GM23338 (cell line): ENCODE results near the gene ADAMTS10. TPM values are rescaled to one million over a fixed set of nuclear protein-coding genes. Genes with fewer than 3 reads are reported as not detected.
"Not testable (repeated sequence)": the region's sequence is repeated elsewhere in the genome, so short reads cannot be mapped to it uniquely, and the experiment has no call there.

ENCODE experiments used
- ATAC-seq: fragments of 200-7000 bp; cut with Tn5 transposase; 3 replicates; pipeline ENCODE4 v1.9.1; 2020
- DNase-seq: peaks from one replicate; pipeline ENCODE4 v3.0.0-alpha.2; 2015; ENCODE audit warnings: low spot score
- H2AFZ ChIP-seq: fragments of 200-600 bp; sonication (generic); 2 replicates; pipeline ENCODE4 v1.8.0; 2016; ENCODE audit warnings: antibody characterized with exemption, mild to moderate bottlenecking, moderate library complexity
- H3F3A ChIP-seq: fragments of 200-600 bp; sonication (generic); replicated peaks from 2 replicates; pipeline ENCODE4 v1.8.0; 2017; ENCODE audit warnings: antibody characterized with exemption, mixed run types, low read depth
- H3K27ac ChIP-seq: fragments of 200-600 bp; sonication (generic); 2 replicates; pipeline ENCODE4 v1.6.1; 2016; ENCODE audit warnings: low read depth
- H3K27me3 ChIP-seq: fragments of 200-600 bp; sonication (generic); 2 replicates; pipeline ENCODE4 v1.8.0; 2016; ENCODE audit warnings: mild to moderate bottlenecking, mixed run types, moderate library complexity; ENCODE audit not compliant: insufficient read depth
- H3K36me3 ChIP-seq: fragments of 200-600 bp; sonication (generic); 2 replicates; pipeline ENCODE4 v1.8.0; 2016; ENCODE audit warnings: mild to moderate bottlenecking; ENCODE audit not compliant: insufficient read depth
- H3K4me1 ChIP-seq: fragments of 200-600 bp; sonication (generic); 2 replicates; pipeline ENCODE4 v1.8.0; 2016; ENCODE audit warnings: mild to moderate bottlenecking, moderate library complexity; ENCODE audit not compliant: insufficient read depth
- H3K4me2 ChIP-seq: fragments of 200-600 bp; sonication (generic); 2 replicates; pipeline ENCODE4 v1.7.1; 2017; ENCODE audit warnings: mixed run types
- H3K4me3 ChIP-seq: fragments of 200-600 bp; sonication (generic); 2 replicates; pipeline ENCODE4 v1.6.1; 2016; ENCODE audit warnings: mixed run types
- H3K79me2 ChIP-seq: fragments of 200-600 bp; sonication (generic); replicated peaks from 2 replicates; pipeline ENCODE4 v1.8.0; 2017; ENCODE audit warnings: mild to moderate bottlenecking; ENCODE audit not compliant: insufficient read depth
- H3K9me2 ChIP-seq: fragments of 200-600 bp; sonication (generic); 2 replicates; pipeline ENCODE4 v1.8.0; 2017; ENCODE audit not compliant: insufficient read depth
- H4K20me1 ChIP-seq: fragments of 200-600 bp; sonication (generic); replicated peaks from 2 replicates; pipeline ENCODE4 v1.8.0; 2017; ENCODE audit warnings: mild to moderate bottlenecking; ENCODE audit not compliant: insufficient read depth
- H3K27ac Mint-ChIP-seq: 2 replicates; pipeline ENCODE4 v1.8.0; 2020; ENCODE audit warnings: inconsistent platforms, mild to moderate bottlenecking, moderate library complexity, mixed read lengths
- H3K27me3 Mint-ChIP-seq: 3 replicates; pipeline ENCODE4 v1.8.0; 2022; ENCODE audit warnings: low read depth, mild to moderate bottlenecking, moderate library complexity, mixed read lengths, inconsistent platforms; ENCODE audit not compliant: insufficient read depth, poor library complexity
- H3K36me3 Mint-ChIP-seq: 3 replicates; pipeline ENCODE4 v1.8.0; 2021; ENCODE audit warnings: low read depth, mild to moderate bottlenecking, inconsistent platforms, moderate library complexity, mixed read lengths
- H3K4me1 Mint-ChIP-seq: 3 replicates; pipeline ENCODE4 v1.8.0; 2020; ENCODE audit warnings: mild to moderate bottlenecking, inconsistent platforms, mixed read lengths
- H3K4me3 Mint-ChIP-seq: 3 replicates; pipeline ENCODE4 v1.8.0; 2021; ENCODE audit warnings: moderate library complexity, mild to moderate bottlenecking, inconsistent platforms, mixed read lengths
- H3K9me3 Mint-ChIP-seq: 3 replicates; pipeline ENCODE4 v1.8.0; 2020; ENCODE audit warnings: moderate library complexity, mild to moderate bottlenecking, inconsistent platforms, mixed read lengths
- JUNB ChIP-seq: IDR thresholded peaks from one replicate; pipeline ENCODE4 v1.6.1; 2016; ENCODE audit warnings: antibody characterized with exemption; ENCODE audit not compliant: unreplicated experiment
- POLR2AphosphoS5 ChIP-seq: IDR thresholded peaks from 2 replicates; pipeline ENCODE4 v1.6.1; 2016; ENCODE audit warnings: antibody characterized with exemption, low read depth
- ZNF114 ChIP-seq: fragments of 250-450 bp; sonication (Bioruptor Pico); IDR thresholded peaks from 2 replicates; pipeline ENCODE4 v1.5.0; 2020; ENCODE audit warnings: mild to moderate bottlenecking, moderate library complexity
- polyA plus RNA-seq: library from polyadenylated mRNA; unstranded; fragments of >200 nt; fragmentation: Nextera tagmentation; extraction: Ambion mirVana; gene quantifications from 2 replicates; pipeline ENCODE4 v1.2.1, GENCODE V29; 2016
- total RNA-seq: library from RNA; depleted of rRNA; stranded (reverse); fragments of >200 nt; shearing (Covaris generic); gene quantifications from 2 replicates; pipeline ENCODE4 v1.2.3, GENCODE V29; 2014
- TF ChIP-seq, protein P1 (sequence below), 2 experiments: fragments of 200-600 bp in 1 of 2; sonication (generic) in 1 of 2; conservative IDR thresholded peaks; 2 replicates each; pipeline versions ENCODE4 v1.5.1 to v1.6.1; 2016 to 2017; ENCODE audit warnings: antibody characterized with exemption in 2 of 2, low read depth in 2 of 2, mild to moderate bottlenecking in 2 of 2, moderate library complexity in 1 of 2
- TF ChIP-seq, protein P2 (sequence below): IDR thresholded peaks from 2 replicates; pipeline ENCODE4 v1.6.1; 2016; ENCODE audit warnings: antibody characterized with exemption
- TF ChIP-seq, protein P3 (sequence below): fragments of 250-450 bp; sonication (Bioruptor Pico); IDR thresholded peaks from 2 replicates; pipeline ENCODE4 v1.5.0; 2020; ENCODE audit warnings: mild to moderate bottlenecking, moderate library complexity

The ADAMTS10 gene
- total and polyA plus RNA-seq, 2 experiments from 2014 or later, result 5.0 to 25.9 TPM

DNA sequence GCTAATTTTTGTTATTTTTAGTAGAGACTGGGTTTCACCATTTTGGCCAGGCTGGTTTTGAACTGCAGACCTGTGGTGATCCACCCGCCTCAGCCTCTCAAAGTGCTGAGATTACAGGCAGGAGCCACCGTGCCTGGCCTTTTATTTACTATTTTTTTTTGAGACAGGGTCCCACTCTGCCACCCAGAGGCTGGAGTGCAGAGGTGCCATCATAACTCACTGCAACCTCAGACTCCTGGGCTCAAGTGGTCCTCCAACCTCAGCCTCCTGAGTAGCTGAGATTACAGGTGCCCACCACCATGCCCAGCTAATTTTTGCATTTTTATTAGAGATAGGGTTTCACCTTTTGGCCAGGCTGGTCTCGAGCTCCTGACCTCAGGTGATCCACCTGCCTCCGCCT is 12.4 kb upstream of the ADAMTS10 start:
- H3F3A ChIP-seq, H2AFZ ChIP-seq, H3K9me2 ChIP-seq, H3K79me2 ChIP-seq, H3K27ac ChIP-seq, H3K27ac Mint-ChIP-seq, H3K36me3 Mint-ChIP-seq, H3K4me1 Mint-ChIP-seq, H3K27me3 Mint-ChIP-seq, H4K20me1 ChIP-seq, H3K4me3 ChIP-seq, H3K4me1 ChIP-seq, H3K4me2 ChIP-seq, H3K4me3 Mint-ChIP-seq, H3K36me3 ChIP-seq, H3K27me3 ChIP-seq: not testable (repeated sequence)
- TF ChIP-seq, protein P1, sequence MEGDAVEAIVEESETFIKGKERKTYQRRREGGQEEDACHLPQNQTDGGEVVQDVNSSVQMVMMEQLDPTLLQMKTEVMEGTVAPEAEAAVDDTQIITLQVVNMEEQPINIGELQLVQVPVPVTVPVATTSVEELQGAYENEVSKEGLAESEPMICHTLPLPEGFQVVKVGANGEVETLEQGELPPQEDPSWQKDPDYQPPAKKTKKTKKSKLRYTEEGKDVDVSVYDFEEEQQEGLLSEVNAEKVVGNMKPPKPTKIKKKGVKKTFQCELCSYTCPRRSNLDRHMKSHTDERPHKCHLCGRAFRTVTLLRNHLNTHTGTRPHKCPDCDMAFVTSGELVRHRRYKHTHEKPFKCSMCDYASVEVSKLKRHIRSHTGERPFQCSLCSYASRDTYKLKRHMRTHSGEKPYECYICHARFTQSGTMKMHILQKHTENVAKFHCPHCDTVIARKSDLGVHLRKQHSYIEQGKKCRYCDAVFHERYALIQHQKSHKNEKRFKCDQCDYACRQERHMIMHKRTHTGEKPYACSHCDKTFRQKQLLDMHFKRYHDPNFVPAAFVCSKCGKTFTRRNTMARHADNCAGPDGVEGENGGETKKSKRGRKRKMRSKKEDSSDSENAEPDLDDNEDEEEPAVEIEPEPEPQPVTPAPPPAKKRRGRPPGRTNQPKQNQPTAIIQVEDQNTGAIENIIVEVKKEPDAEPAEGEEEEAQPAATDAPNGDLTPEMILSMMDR (conservative IDR thresholded peaks at IDR 0.05; ENCODE audit: low read depth in 2 of 2), result peak; percentile 53 to 73
- H3K9me3 Mint-ChIP-seq, result peaks cover 28% of the 10 kb centered on the region
- peak; percentile 74 for ATAC-seq
- peak; percentile 56 for DNase-seq

DNA sequence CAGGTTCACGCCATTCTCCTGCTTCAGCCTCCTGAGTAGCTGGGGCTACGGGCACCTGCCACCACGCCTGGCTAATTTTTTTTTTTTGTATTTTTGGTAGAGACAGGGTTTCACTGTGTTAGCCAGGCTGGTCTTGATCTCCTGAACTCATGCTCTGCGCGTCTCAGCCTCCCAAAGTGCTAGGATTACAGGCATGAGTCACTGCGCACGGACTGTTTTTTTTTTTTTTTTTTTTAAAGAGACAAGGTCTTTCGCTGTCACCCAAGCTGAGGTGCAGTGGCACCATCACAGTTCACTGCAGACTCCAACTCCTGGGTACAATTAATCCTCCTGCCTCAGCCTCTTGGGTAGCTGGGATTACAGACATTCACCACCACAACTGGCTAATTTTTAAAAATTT is 8.2 kb upstream of the ADAMTS10 start:
- no peaks in the 10 kb centered on the region for H3K27me3 ChIP-seq
- peaks cover 7% of the 10 kb centered on the region; the same call in 2 of the 3 replicates for H3K9me3 Mint-ChIP-seq
- no peaks in the 10 kb centered on the region for H3F3A ChIP-seq
- no peak for DNase-seq
- no peak for ATAC-seq
- no peak overlapping the region for H2AFZ ChIP-seq
- no peaks in the 10 kb centered on the region for H3K9me2 ChIP-seq
- no peak overlapping the region for H3K4me3 Mint-ChIP-seq
- no peak for TF ChIP-seq ZNF114 (CRISPR knock-in tag)
- TF ChIP-seq, protein P2, sequence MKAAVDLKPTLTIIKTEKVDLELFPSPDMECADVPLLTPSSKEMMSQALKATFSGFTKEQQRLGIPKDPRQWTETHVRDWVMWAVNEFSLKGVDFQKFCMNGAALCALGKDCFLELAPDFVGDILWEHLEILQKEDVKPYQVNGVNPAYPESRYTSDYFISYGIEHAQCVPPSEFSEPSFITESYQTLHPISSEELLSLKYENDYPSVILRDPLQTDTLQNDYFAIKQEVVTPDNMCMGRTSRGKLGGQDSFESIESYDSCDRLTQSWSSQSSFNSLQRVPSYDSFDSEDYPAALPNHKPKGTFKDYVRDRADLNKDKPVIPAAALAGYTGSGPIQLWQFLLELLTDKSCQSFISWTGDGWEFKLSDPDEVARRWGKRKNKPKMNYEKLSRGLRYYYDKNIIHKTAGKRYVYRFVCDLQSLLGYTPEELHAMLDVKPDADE, result no peak
- H3K4me1 Mint-ChIP-seq, result peaks cover 2% of the 10 kb centered on the region; the same call in 2 of the 3 replicates
- no peaks in the 10 kb centered on the region for H4K20me1 ChIP-seq
- H3K27ac ChIP-seq, result no peak overlapping the region
- H3K27ac Mint-ChIP-seq, result no peak overlapping the region
- H3K27me3 Mint-ChIP-seq, result peaks cover 15% of the 10 kb centered on the region
- no peak overlapping the region for H3K4me2 ChIP-seq
- H3K4me3 ChIP-seq, result no peak overlapping the region
- no peaks in the 10 kb centered on the region for H3K36me3 Mint-ChIP-seq
- no peaks in the 10 kb centered on the region for H3K36me3 ChIP-seq
- H3K79me2 ChIP-seq, result no peaks in the 10 kb centered on the region
- H3K4me1 ChIP-seq, result no peaks in the 10 kb centered on the region

DNA sequence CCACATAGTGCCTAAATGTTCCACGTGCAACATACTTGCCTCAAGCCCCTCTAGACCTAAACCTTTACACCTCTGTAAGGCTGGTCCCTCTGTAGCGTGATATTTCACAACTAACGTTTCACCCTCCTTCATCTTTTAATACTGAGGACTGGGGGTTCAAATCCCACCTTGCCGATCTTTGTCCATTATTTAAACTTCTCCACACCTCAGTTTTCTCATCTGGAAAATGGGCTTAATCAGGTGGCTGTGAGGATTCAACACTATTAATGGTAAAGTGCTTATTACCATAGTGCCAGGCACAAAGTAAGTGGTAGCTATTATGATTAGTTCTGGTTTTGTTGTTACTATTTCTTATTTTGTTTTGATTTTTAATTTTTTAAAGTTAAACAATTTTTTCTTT is 7.5 kb upstream of the ADAMTS10 start:
- Mint-ChIP-seq H3K9me3 (peaks cover 7% of the 10 kb centered on the region; the same call in 2 of the 3 replicates), H3K27me3 (peaks cover 15% of the 10 kb centered on the region), H3K4me1 (peaks cover 2% of the 10 kb centered on the region; the same call in 2 of the 3 replicates), H3K4me3 (no peak overlapping the region), H3K36me3 (no peaks in the 10 kb centered on the region), H3K27ac (no peak overlapping the region)
- Histone ChIP-seq H2AFZ (peak overlapping the region; percentile 74; the same call in 1 of the 2 replicates), H3K36me3 (no peaks in the 10 kb centered on the region), H3K9me2 (no peaks in the 10 kb centered on the region), H3F3A (no peaks in the 10 kb centered on the region), H4K20me1 (no peaks in the 10 kb centered on the region), H3K27me3 (no peaks in the 10 kb centered on the region), H3K27ac (no peak overlapping the region), H3K4me2 (no peak overlapping the region), H3K4me3 (no peak overlapping the region), H3K79me2 (no peaks in the 10 kb centered on the region), H3K4me1 (no peaks in the 10 kb centered on the region)
- ATAC-seq, result no peak
- DNase-seq, result no peak
- TF ChIP-seq, protein P2, result no peak
- no peak for TF ChIP-seq ZNF114 (CRISPR knock-in tag)
- TF ChIP-seq, protein P3, sequence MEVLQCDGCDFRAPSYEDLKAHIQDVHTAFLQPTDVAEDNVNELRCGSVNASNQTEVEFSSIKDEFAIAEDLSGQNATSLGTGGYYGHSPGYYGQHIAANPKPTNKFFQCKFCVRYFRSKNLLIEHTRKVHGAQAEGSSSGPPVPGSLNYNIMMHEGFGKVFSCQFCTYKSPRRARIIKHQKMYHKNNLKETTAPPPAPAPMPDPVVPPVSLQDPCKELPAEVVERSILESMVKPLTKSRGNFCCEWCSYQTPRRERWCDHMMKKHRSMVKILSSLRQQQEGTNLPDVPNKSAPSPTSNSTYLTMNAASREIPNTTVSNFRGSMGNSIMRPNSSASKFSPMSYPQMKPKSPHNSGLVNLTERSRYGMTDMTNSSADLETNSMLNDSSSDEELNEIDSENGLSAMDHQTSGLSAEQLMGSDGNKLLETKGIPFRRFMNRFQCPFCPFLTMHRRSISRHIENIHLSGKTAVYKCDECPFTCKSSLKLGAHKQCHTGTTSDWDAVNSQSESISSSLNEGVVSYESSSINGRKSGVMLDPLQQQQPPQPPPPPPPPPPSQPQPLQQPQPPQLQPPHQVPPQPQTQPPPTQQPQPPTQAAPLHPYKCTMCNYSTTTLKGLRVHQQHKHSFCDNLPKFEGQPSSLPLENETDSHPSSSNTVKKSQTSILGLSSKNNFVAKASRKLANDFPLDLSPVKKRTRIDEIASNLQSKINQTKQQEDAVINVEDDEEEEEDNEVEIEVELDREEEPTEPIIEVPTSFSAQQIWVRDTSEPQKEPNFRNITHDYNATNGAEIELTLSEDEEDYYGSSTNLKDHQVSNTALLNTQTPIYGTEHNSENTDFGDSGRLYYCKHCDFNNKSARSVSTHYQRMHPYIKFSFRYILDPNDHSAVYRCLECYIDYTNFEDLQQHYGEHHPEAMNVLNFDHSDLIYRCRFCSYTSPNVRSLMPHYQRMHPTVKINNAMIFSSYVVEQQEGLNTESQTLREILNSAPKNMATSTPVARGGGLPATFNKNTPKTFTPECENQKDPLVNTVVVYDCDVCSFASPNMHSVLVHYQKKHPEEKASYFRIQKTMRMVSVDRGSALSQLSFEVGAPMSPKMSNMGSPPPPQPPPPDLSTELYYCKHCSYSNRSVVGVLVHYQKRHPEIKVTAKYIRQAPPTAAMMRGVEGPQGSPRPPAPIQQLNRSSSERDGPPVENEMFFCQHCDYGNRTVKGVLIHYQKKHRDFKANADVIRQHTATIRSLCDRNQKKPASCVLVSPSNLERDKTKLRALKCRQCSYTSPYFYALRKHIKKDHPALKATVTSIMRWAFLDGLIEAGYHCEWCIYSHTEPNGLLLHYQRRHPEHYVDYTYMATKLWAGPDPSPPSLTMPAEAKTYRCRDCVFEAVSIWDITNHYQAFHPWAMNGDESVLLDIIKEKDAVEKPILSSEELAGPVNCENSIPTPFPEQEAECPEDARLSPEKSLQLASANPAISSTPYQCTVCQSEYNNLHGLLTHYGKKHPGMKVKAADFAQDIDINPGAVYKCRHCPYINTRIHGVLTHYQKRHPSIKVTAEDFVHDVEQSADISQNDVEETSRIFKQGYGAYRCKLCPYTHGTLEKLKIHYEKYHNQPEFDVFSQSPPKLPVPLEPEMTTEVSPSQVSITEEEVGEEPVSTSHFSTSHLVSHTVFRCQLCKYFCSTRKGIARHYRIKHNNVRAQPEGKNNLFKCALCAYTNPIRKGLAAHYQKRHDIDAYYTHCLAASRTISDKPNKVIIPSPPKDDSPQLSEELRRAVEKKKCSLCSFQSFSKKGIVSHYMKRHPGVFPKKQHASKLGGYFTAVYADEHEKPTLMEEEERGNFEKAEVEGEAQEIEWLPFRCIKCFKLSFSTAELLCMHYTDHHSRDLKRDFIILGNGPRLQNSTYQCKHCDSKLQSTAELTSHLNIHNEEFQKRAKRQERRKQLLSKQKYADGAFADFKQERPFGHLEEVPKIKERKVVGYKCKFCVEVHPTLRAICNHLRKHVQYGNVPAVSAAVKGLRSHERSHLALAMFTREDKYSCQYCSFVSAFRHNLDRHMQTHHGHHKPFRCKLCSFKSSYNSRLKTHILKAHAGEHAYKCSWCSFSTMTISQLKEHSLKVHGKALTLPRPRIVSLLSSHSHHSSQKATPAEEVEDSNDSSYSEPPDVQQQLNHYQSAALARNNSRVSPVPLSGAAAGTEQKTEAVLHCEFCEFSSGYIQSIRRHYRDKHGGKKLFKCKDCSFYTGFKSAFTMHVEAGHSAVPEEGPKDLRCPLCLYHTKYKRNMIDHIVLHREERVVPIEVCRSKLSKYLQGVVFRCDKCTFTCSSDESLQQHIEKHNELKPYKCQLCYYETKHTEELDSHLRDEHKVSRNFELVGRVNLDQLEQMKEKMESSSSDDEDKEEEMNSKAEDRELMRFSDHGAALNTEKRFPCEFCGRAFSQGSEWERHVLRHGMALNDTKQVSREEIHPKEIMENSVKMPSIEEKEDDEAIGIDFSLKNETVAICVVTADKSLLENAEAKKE (CRISPR knock-in tag), result no peak
- no peak for TF ChIP-seq POLR2AphosphoS5
- TF ChIP-seq JUNB, result no peak
